ENCODE data around the gene APOF. TPM values are rescaled to one million over a fixed set of nuclear protein-coding genes. Genes with fewer than 3 reads are reported as not detected.

APOF gene
- total and polyA plus RNA-seq, 2 of the 13 experiments (the other 11 are each of a cell fraction or from before 2014, with no cell fraction given), result 3.3 to 23.9 TPM

- peak; percentile 28; the same call in 1 of the 2 replicates for TF ChIP-seq ZNF142 (CRISPR knock-in tag; IDR thresholded peaks at IDR 0.05)
- no peak for TF ChIP-seq SNRNP70 (IDR thresholded peaks at IDR 0.05; ENCODE audit: low read depth, low read length)
- no peak for TF ChIP-seq CC2D1A (CRISPR knock-in tag; IDR thresholded peaks at IDR 0.05)
- no peak for TF ChIP-seq NFRKB (IDR thresholded peaks at IDR 0.05)
- no peak; the same call in 1 of the 2 replicates for TF ChIP-seq ZNF703 (CRISPR knock-in tag; IDR thresholded peaks at IDR 0.05; ENCODE audit: borderline replicate concordance)
- no peak for TF ChIP-seq ZNF225 (CRISPR knock-in tag; IDR thresholded peaks at IDR 0.05)
- peak; percentile 91; the same call in 1 of the 2 replicates for TF ChIP-seq REL (CRISPR knock-in tag; conservative IDR thresholded peaks at IDR 0.05)
- peak; percentile 69 for TF ChIP-seq MEIS2 (CRISPR knock-in tag; IDR thresholded peaks at IDR 0.05)
- 0 out of 2 replicates have a peak, but pooled peaks have one; percentile 22 for TF ChIP-seq KLF6 (CRISPR knock-in tag; IDR thresholded peaks at IDR 0.05)
- no peak for TF ChIP-seq SIX4 (CRISPR knock-in tag; IDR thresholded peaks at IDR 0.05)
- peak; percentile 98 for TF ChIP-seq CTCF (CRISPR knock-in tag; IDR thresholded peaks at IDR 0.05)
- no peak for TF ChIP-seq ZBTB1 (CRISPR knock-in tag; IDR thresholded peaks at IDR 0.05; ENCODE audit: borderline replicate concordance)
- TF ChIP-seq ZNF33B (CRISPR knock-in tag; IDR thresholded peaks at IDR 0.05), result 0 out of 2 replicates have a peak, but pooled peaks have one; percentile 71
- TF ChIP-seq TGIF2 (CRISPR knock-in tag; IDR thresholded peaks at IDR 0.05), result no peak
- TF ChIP-seq ZNF83 (CRISPR knock-in tag; IDR thresholded peaks at IDR 0.05; ENCODE audit: borderline replicate concordance), result no peak
- no peak for TF ChIP-seq ZNF281 (CRISPR knock-in tag; IDR thresholded peaks at IDR 0.05; ENCODE audit: borderline replicate concordance)
- peak; percentile 68 for TF ChIP-seq ZSCAN9 (CRISPR knock-in tag; IDR thresholded peaks at IDR 0.05; ENCODE audit: borderline replicate concordance)
These were observed 46.8 kb downstream of the APOF start, which contains the start of gene CNPY2 (continued) for GRCh38 chr12:56315622-56316473.
